HEK293 (cell line): ENCODE data around the gene KIAA1328.

Source experiments
- CTCF ChIA-PET: fragments of 350-600 bp; formaldehyde crosslinking; extraction: SDS; loops from one replicate; lab custom pipeline; 2021; ENCODE audit warnings: antibody characterized with exemption; lab: Yijun Ruan, JAX
- POLR2A ChIA-PET: fragments of 300-600 bp; formaldehyde crosslinking; extraction: SDS; loops from one replicate; lab custom pipeline; 2020; ENCODE audit warnings: antibody characterized with exemption, inconsistent platforms; lab: Yijun Ruan, JAX
- H3K27ac ChIP-seq: fragments of 200-500 bp; sonication (Bioruptor generic); 2 replicates; pipeline ENCODE4 v1.5.1; 2014; ENCODE audit warnings: low read depth, low read length, control low read depth, inconsistent platforms; ENCODE audit errors: extremely low read depth
- H3K36me3 ChIP-seq, 2 experiments: fragments of 200-500 bp in 1 of 2; sonication (Bioruptor generic) in 1 of 2; 1 replicate in 1 of 2; 2 replicates in 1 of 2; pipeline ENCODE4 v1.5.1; 2014 to 2017; ENCODE audit warnings: inconsistent platforms in 2 of 2, low read length in 2 of 2; ENCODE audit not compliant: control insufficient read depth in 2 of 2, insufficient read depth in 1 of 2
- H3K4me1 ChIP-seq: fragments of 200-500 bp; sonication (Bioruptor generic); 2 replicates; pipeline ENCODE4 v1.5.1; 2014; ENCODE audit warnings: mild to moderate bottlenecking, low read length, inconsistent platforms; ENCODE audit not compliant: control insufficient read depth, insufficient read depth
- H3K4me3 ChIP-seq: 2 replicates; pipeline ENCODE4 v1.5.1; 2011; ENCODE audit warnings: low read depth, mild to moderate bottlenecking, control low read depth, low read length, moderate library complexity
- H3K9me3 ChIP-seq: fragments of 200-500 bp; sonication (Bioruptor generic); 2 replicates; pipeline ENCODE4 v1.5.1; 2014; ENCODE audit warnings: low read depth, low read length, inconsistent platforms; ENCODE audit not compliant: control insufficient read depth, insufficient read depth
- HIC1 ChIP-seq: fragments of 450-650 bp; formaldehyde crosslinking; IDR thresholded peaks from 2 replicates; pipeline ENCODE4 v1.5.1; 2016; ENCODE audit warnings: missing biosample characterization, missing genetic modification characterization
- IKZF3 ChIP-seq: fragments of 450-650 bp; IDR thresholded peaks from 2 replicates; pipeline ENCODE4 v1.5.0; 2018; ENCODE audit warnings: missing biosample characterization, mild to moderate bottlenecking, missing genetic modification characterization, moderate library complexity
- PATZ1 ChIP-seq: fragments of 450-650 bp; formaldehyde crosslinking; IDR thresholded peaks from 2 replicates; pipeline ENCODE4 v1.5.1; 2016; ENCODE audit warnings: missing biosample characterization, missing genetic modification characterization
- PRDM4 ChIP-seq: fragments of 450-650 bp; formaldehyde crosslinking; IDR thresholded peaks from 2 replicates; pipeline ENCODE4 v1.5.1; 2017; ENCODE audit warnings: missing biosample characterization, missing genetic modification characterization
- RBAK ChIP-seq: fragments of 450-650 bp; formaldehyde crosslinking; IDR thresholded peaks from 2 replicates; pipeline ENCODE4 v1.5.1; 2016; ENCODE audit warnings: missing biosample characterization, missing genetic modification characterization
- SP3 ChIP-seq: fragments of 450-650 bp; formaldehyde crosslinking; IDR thresholded peaks from 2 replicates; pipeline ENCODE4 v1.5.1; 2016; ENCODE audit warnings: missing biosample characterization, missing genetic modification characterization
- ZBTB8A ChIP-seq: fragments of 450-650 bp; formaldehyde crosslinking; IDR thresholded peaks from 2 replicates; pipeline ENCODE4 v1.5.1; 2016; ENCODE audit warnings: missing biosample characterization, missing genetic modification characterization
- ZNF16 ChIP-seq: fragments of 450-650 bp; formaldehyde crosslinking; IDR thresholded peaks from 2 replicates; pipeline ENCODE4 v1.5.1; 2016; ENCODE audit warnings: low read depth, missing biosample characterization, missing genetic modification characterization
- ZNF302 ChIP-seq: fragments of 450-650 bp; formaldehyde crosslinking; IDR thresholded peaks from 2 replicates; pipeline ENCODE4 v1.5.1; 2016; ENCODE audit warnings: missing biosample characterization, missing genetic modification characterization, low read depth
- ZNF311 ChIP-seq: fragments of 450-650 bp; formaldehyde crosslinking; IDR thresholded peaks from 2 replicates; pipeline ENCODE4 v1.5.1; 2017; ENCODE audit warnings: missing biosample characterization, missing genetic modification characterization, borderline replicate concordance
- ZNF341 ChIP-seq: fragments of 450-650 bp; formaldehyde crosslinking; IDR thresholded peaks from 2 replicates; pipeline ENCODE4; 2016; ENCODE audit warnings: low read depth, missing biosample characterization, missing genetic modification characterization
- ZNF48 ChIP-seq: fragments of 450-650 bp; formaldehyde crosslinking; IDR thresholded peaks from 2 replicates; pipeline ENCODE4 v1.5.1; 2016; ENCODE audit warnings: missing biosample characterization, missing genetic modification characterization
- ZNF501 ChIP-seq: fragments of 450-650 bp; formaldehyde crosslinking; IDR thresholded peaks from 2 replicates; pipeline ENCODE4 v1.5.1; 2016; ENCODE audit warnings: missing biosample characterization, missing genetic modification characterization
- ZNF571 ChIP-seq: fragments of 450-650 bp; formaldehyde crosslinking; IDR thresholded peaks from 2 replicates; pipeline ENCODE4 v1.5.0; 2017; ENCODE audit warnings: missing biosample characterization, missing genetic modification characterization
- ZNF596 ChIP-seq: fragments of 450-650 bp; IDR thresholded peaks from 2 replicates; pipeline ENCODE4 v1.5.0; 2018; ENCODE audit warnings: missing biosample characterization, mild to moderate bottlenecking, missing genetic modification characterization, moderate library complexity
- ZNF623 ChIP-seq: fragments of 450-650 bp; formaldehyde crosslinking; IDR thresholded peaks from 2 replicates; pipeline ENCODE4 v1.5.1; 2016; ENCODE audit warnings: missing biosample characterization, missing genetic modification characterization
- ZNF626 ChIP-seq: fragments of 450-650 bp; sonication (Bioruptor Pico); formaldehyde crosslinking; IDR thresholded peaks from 2 replicates; pipeline ENCODE4 v1.5.1; 2018; ENCODE audit warnings: missing biosample characterization, missing genetic modification characterization, inconsistent platforms
- ZNF654 ChIP-seq: fragments of 450-650 bp; formaldehyde crosslinking; IDR thresholded peaks from 2 replicates; pipeline ENCODE4 v1.5.1; 2016; ENCODE audit warnings: low read depth, missing biosample characterization, missing genetic modification characterization
- ZNF658 ChIP-seq: fragments of 450-650 bp; formaldehyde crosslinking; IDR thresholded peaks from 2 replicates; pipeline ENCODE4; 2016; ENCODE audit warnings: missing biosample characterization, missing genetic modification characterization
- ZNF704 ChIP-seq: fragments of 450-650 bp; formaldehyde crosslinking; IDR thresholded peaks from 2 replicates; pipeline ENCODE4 v1.5.1; 2016; ENCODE audit warnings: missing biosample characterization, missing genetic modification characterization
- ZNF837 ChIP-seq: fragments of 450-650 bp; formaldehyde crosslinking; IDR thresholded peaks from 2 replicates; pipeline ENCODE4 v1.5.1; 2016; ENCODE audit warnings: missing biosample characterization, missing genetic modification characterization
- ZSCAN18 ChIP-seq: fragments of 450-650 bp; formaldehyde crosslinking; IDR thresholded peaks from 2 replicates; pipeline ENCODE4 v1.5.1; 2016; ENCODE audit warnings: missing biosample characterization, missing genetic modification characterization
- ZSCAN30 ChIP-seq: fragments of 450-650 bp; IDR thresholded peaks from 2 replicates; pipeline ENCODE4 v1.5.1; 2018; ENCODE audit warnings: missing biosample characterization, mild to moderate bottlenecking, missing genetic modification characterization, moderate library complexity
- ZXDB ChIP-seq: fragments of 450-650 bp; formaldehyde crosslinking; IDR thresholded peaks from 2 replicates; pipeline ENCODE4 v1.5.1; 2016; ENCODE audit warnings: missing biosample characterization, missing genetic modification characterization

The KIAA1328 gene

GRCh38 chr18:37254236-37254754 lies 425.4 kb downstream of the KIAA1328 start (continued):
- TF ChIP-seq PATZ1 (tag by site-specific recombination) (no peak), ZNF626 (tag by site-specific recombination) (no peak), ZNF654 (tag by site-specific recombination) (no peak), ZNF571 (tag by site-specific recombination) (no peak), ZNF623 (tag by site-specific recombination) (no peak), ZNF704 (tag by site-specific recombination) (no peak), ZNF302 (tag by site-specific recombination) (no peak)

GRCh38 chr18:37254973-37255372 lies 426.0 kb downstream of the KIAA1328 start:
- no peaks in the 10 kb centered on the region for H3K36me3 ChIP-seq
- CTCF ChIA-PET, result interaction anchor here (1.0 to 1.3 kb wide), 2 partner anchors 73 to 129 kb away, joined by 3 read pairs; no protein-coding TSS in a partner anchor
- H3K27ac ChIP-seq, result no peak overlapping the region
- POLR2A ChIA-PET, result no interaction called here
- H3K9me3 ChIP-seq, result no peaks in the 10 kb centered on the region
- no peak overlapping the region for H3K4me3 ChIP-seq
- H3K4me1 ChIP-seq, result no peaks in the 10 kb centered on the region
- TF ChIP-seq ZSCAN18 (tag by site-specific recombination) (no peak), ZNF501 (no peak), ZNF341 (tag by site-specific recombination) (no peak), ZXDB (tag by site-specific recombination) (no peak), HIC1 (tag by site-specific recombination) (no peak), ZSCAN30 (tag by site-specific recombination) (no peak), ZBTB8A (tag by site-specific recombination) (no peak)

- ChIA-PET CTCF (interaction anchor here (0.7 kb wide), 2 partner anchors 37 to 44 kb away, joined by 3 to 4 read pairs; no protein-coding TSS in a partner anchor), POLR2A (no interaction called here)
- no peaks in the 10 kb centered on the region for H3K9me3 ChIP-seq
- H3K27ac ChIP-seq, result no peak overlapping the region
- no peaks in the 10 kb centered on the region for H3K4me1 ChIP-seq
- H3K4me3 ChIP-seq, result no peak overlapping the region
- H3K36me3 ChIP-seq, result no peaks in the 10 kb centered on the region
- TF ChIP-seq ZNF48 (tag by site-specific recombination) (no peak), SP3 (tag by site-specific recombination) (no peak), ZNF837 (no peak), ZNF16 (tag by site-specific recombination) (no peak), ZNF654 (tag by site-specific recombination) (no peak), ZNF658 (tag by site-specific recombination) (no peak), RBAK (tag by site-specific recombination) (no peak), PRDM4 (tag by site-specific recombination) (no peak), ZNF311 (tag by site-specific recombination) (no peak), IKZF3 (no peak), ZNF596 (no peak)
Observed at GRCh38 chr18:37258131-37258530, 429.2 kb downstream of the KIAA1328 start.
